K562 (cell line): ENCODE results near the gene C17orf114.
A peak's percentile ranks its signal among the peaks of the same experiment; 100 is the strongest.

Experiments
- ATAC-seq: fragments of 200-7000 bp; cut with Tn5 transposase; 3 replicates; pipeline ENCODE4 v1.9.1; 2020; ENCODE audit warnings: moderate library complexity
- BruUV-seq: library from RNA; stranded (reverse); fragments of 400-500 nt; replicated peaks from 2 replicates; lab custom pipeline; 2021; lab: Mats Ljungman, UMichigan
- CTCF ChIA-PET: fragments of 300-600 bp; formaldehyde crosslinking; extraction: SDS; loops from one replicate; lab custom pipeline; 2021; ENCODE audit warnings: low intra/inter-chr PET ratio; lab: Yijun Ruan, JAX
- POLR2A ChIA-PET: fragments of 300-600, 350-650 bp; sonication (Branson Sonifier 250); formaldehyde crosslinking; extraction: SDS; loops from one replicate; lab custom pipeline; 2021; ENCODE audit warnings: antibody characterized with exemption, inconsistent platforms; lab: Yijun Ruan, JAX
- DNase-seq, 4 experiments: peaks; one replicate each; pipeline versions ENCODE4 v3.0.0 to v3.0.0-alpha.2; 2011 to 2018; ENCODE audit warnings: low spot score in 3 of 4, mixed read lengths in 3 of 4; ENCODE audit errors: extremely low read depth in 1 of 4
- FAIRE-seq: peaks from 2 replicates; lab custom pipeline; 2011; peaks lifted over from hg19 to GRCh38; lab: Jason Lieb, UNC
- H2AFZ ChIP-seq: 2 replicates; pipeline ENCODE4 v1.6.0; 2011; ENCODE audit warnings: low read depth, low read length, control low read depth, inconsistent platforms
- H3K27ac ChIP-seq: fragments of 200-600 bp; 3 replicates; pipeline ENCODE4 v1.8.0; 2011; ENCODE audit warnings: low read depth, mild to moderate bottlenecking, control low read depth, inconsistent platforms, low read length, moderate library complexity, mixed read lengths; ENCODE audit errors: extremely low read depth
- H3K27me3 ChIP-seq, 2 experiments: fragments of 300-600 bp in 1 of 2; 2 replicates in 1 of 2; 3 replicates in 1 of 2; pipeline versions ENCODE4 v1.6.0 to v1.8.0; 2011; ENCODE audit warnings: inconsistent platforms in 2 of 2, low read length in 2 of 2, mild to moderate bottlenecking in 1 of 2, mixed read lengths in 1 of 2, moderate library complexity in 1 of 2; ENCODE audit not compliant: control insufficient read depth in 2 of 2, insufficient read depth in 2 of 2
- H3K36me3 ChIP-seq: fragments of 300-600 bp; 3 replicates; pipeline ENCODE4 v1.8.0; 2011; ENCODE audit warnings: mild to moderate bottlenecking, low read length, inconsistent platforms; ENCODE audit not compliant: control insufficient read depth, insufficient read depth
- H3K4me1 ChIP-seq, 2 experiments: fragments of 200-600 bp in 1 of 2; replicated peaks in 1 of 2; 2 replicates in 1 of 2; 3 replicates in 1 of 2; pipeline versions ENCODE4 v1.5.1 to v1.8.0; 2011; ENCODE audit warnings: inconsistent platforms in 2 of 2, low read length in 2 of 2, mild to moderate bottlenecking in 1 of 2, mixed read lengths in 1 of 2, moderate library complexity in 1 of 2; ENCODE audit not compliant: control insufficient read depth in 2 of 2, insufficient read depth in 2 of 2
- H3K4me2 ChIP-seq: 2 replicates; pipeline ENCODE4 v1.6.1; 2011; ENCODE audit warnings: low read length, control low read depth, inconsistent platforms, mixed read lengths; ENCODE audit not compliant: insufficient read depth
- H3K4me3 ChIP-seq: fragments of 200-600 bp; sonication (generic), shearing (Covaris generic); 2 replicates; pipeline ENCODE4 v1.5.1; 2016; ENCODE audit warnings: control low read depth, inconsistent platforms
- H3K79me2 ChIP-seq: fragments of 200-600 bp; 3 replicates; pipeline ENCODE4 v1.8.0; 2011; ENCODE audit warnings: low read length, inconsistent platforms; ENCODE audit not compliant: control insufficient read depth, insufficient read depth
- H3K9ac ChIP-seq, 2 experiments: 2 replicates each; pipeline versions ENCODE4 v1.6.0 to v1.6.1; 2011; ENCODE audit warnings: low read depth in 2 of 2, low read length in 2 of 2, control low read depth in 1 of 2, inconsistent platforms in 1 of 2, mild to moderate bottlenecking in 1 of 2, mixed read lengths in 1 of 2; ENCODE audit not compliant: insufficient read depth in 1 of 2
- H3K9me1 ChIP-seq: one replicate; pipeline ENCODE4 v1.6.0; 2011; ENCODE audit warnings: inconsistent platforms, mild to moderate bottlenecking, low read length, moderate library complexity; ENCODE audit not compliant: control insufficient read depth, insufficient read depth
- H3K9me3 ChIP-seq: replicated peaks from 2 replicates; pipeline ENCODE4 v1.5.1; 2011; ENCODE audit warnings: low read depth, low read length, inconsistent platforms; ENCODE audit not compliant: control insufficient read depth, insufficient read depth
- H4K20me1 ChIP-seq: replicated peaks from 2 replicates; pipeline ENCODE4 v1.6.1; 2011; ENCODE audit warnings: low read length, inconsistent platforms, mixed read lengths; ENCODE audit not compliant: control insufficient read depth, insufficient read depth
- BRD9 ChIP-seq: fragments of 450-650 bp; IDR thresholded peaks from 2 replicates; pipeline ENCODE4 v1.6.1; 2018; ENCODE audit warnings: low read depth; ENCODE audit not compliant: partially characterized antibody
- GABPB1 ChIP-seq: sonication (generic); formaldehyde crosslinking; IDR thresholded peaks from 2 replicates; pipeline ENCODE4 v1.8.0; 2022; ENCODE audit warnings: mild to moderate bottlenecking, missing genetic modification reagents
- NCOA1 ChIP-seq: fragments of 450-650 bp; IDR thresholded peaks from 2 replicates; pipeline ENCODE4 v1.6.1; 2016; ENCODE audit warnings: low read depth
- NFE2 ChIP-seq: IDR thresholded peaks from 2 replicates; pipeline ENCODE4 v1.6.1; 2014; ENCODE audit warnings: antibody characterized with exemption, low read depth
- NFE2L1 ChIP-seq: fragments of 450-650 bp; IDR thresholded peaks from 2 replicates; pipeline ENCODE4 v1.6.1; 2016; ENCODE audit warnings: missing genetic modification characterization, low read depth, mild to moderate bottlenecking, missing compliant biosample characterization, moderate library complexity, borderline replicate concordance
- NR1H2 ChIP-seq: sonication (generic); formaldehyde crosslinking; IDR thresholded peaks from 2 replicates; pipeline ENCODE4 v1.4.0; 2020; ENCODE audit warnings: mild to moderate bottlenecking, missing genetic modification reagents
- NR3C1 ChIP-seq: sonication (generic); formaldehyde crosslinking; IDR thresholded peaks from 2 replicates; pipeline ENCODE4 v1.8.1; 2022; ENCODE audit warnings: missing genetic modification reagents
- PML ChIP-seq: IDR thresholded peaks from 2 replicates; pipeline ENCODE4 v1.6.1; 2012; ENCODE audit warnings: low read length, inconsistent platforms
- PURB ChIP-seq: sonication (generic); formaldehyde crosslinking; IDR thresholded peaks from 2 replicates; pipeline ENCODE4 v1.9.0; 2021; ENCODE audit warnings: low read depth, mild to moderate bottlenecking, missing genetic modification reagents
- RUNX1 ChIP-seq: sonication (generic); IDR thresholded peaks from 2 replicates; pipeline ENCODE4 v1.6.1; 2016; ENCODE audit warnings: antibody characterized with exemption, low read depth
- TAL1 ChIP-seq: fragments of 450-650 bp; IDR thresholded peaks from 2 replicates; pipeline ENCODE4 v1.6.1; 2016; ENCODE audit warnings: mild to moderate bottlenecking
- ZC3H8 ChIP-seq: fragments of 450-650 bp; IDR thresholded peaks from 2 replicates; pipeline ENCODE4 v1.6.1; 2017
- ZNF41 ChIP-seq: fragments of 250-450 bp; sonication (Bioruptor Pico); conservative IDR thresholded peaks from 2 replicates; pipeline ENCODE4 v1.4.0; 2020; ENCODE audit warnings: mild to moderate bottlenecking
- WGBS: fragments of 100-300 bp; shearing (Covaris generic); methylation state at CpG from one replicate; pipeline ENCODE4 v1.1.6; 2016; ENCODE audit warnings: low coverage, mixed read lengths; ENCODE audit not compliant: insufficient coverage; ENCODE audit errors: missing lambda C conversion rate; 5-methylcytosine and 5-hydroxymethylcytosine counted together
- in situ Hi-C: fragments of 300-500 bp; cut with MboI; formaldehyde crosslinking; loops from 4 replicates; pipeline ENCODE4 v1.15.0; 2018; ENCODE audit warnings: inconsistent platforms, mixed read lengths
- intact Hi-C: fragments of 100-400 bp; cut with micrococcal nuclease; formaldehyde crosslinking; loops from 2 replicates; pipeline ENCODE4 v1.14.2; 2022
- TF ChIP-seq, protein P1 (sequence below): fragments of 450-650 bp; formaldehyde crosslinking; conservative IDR thresholded peaks from 2 replicates; pipeline ENCODE4 v1.4.0; 2022; ENCODE audit warnings: mild to moderate bottlenecking, missing genetic modification characterization
- TF ChIP-seq, protein P2 (sequence below): fragments of 250-450 bp; sonication (Bioruptor Pico); IDR thresholded peaks from 2 replicates; pipeline ENCODE4 v1.8.0; 2021; ENCODE audit warnings: borderline replicate concordance, mild to moderate bottlenecking, moderate library complexity; ENCODE audit not compliant: poor library complexity, severe bottlenecking

Gene C17orf114

DNA sequence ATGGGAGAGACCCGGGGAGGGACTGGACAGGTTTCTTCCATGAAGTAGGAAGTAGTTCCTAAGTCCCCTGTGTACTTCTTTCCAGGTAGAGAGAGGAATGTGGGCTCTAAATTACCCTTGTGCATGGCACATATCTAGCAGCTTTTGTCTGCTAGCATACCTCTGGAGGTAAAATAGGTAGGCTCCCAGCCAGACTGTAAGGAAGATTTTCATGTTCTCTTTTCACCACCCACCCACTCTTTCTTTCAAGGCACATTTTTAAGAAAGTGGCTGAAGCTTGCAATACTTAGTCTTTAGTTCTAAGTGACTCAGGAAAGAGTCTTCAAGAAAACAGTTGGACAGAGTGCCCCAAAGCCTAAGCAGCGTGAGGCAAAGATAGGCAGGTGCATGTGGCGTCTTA lies 40.2 kb upstream of the C17orf114 start (continued):
- TF ChIP-seq BRD9, result no peak
- TF ChIP-seq, protein P1, sequence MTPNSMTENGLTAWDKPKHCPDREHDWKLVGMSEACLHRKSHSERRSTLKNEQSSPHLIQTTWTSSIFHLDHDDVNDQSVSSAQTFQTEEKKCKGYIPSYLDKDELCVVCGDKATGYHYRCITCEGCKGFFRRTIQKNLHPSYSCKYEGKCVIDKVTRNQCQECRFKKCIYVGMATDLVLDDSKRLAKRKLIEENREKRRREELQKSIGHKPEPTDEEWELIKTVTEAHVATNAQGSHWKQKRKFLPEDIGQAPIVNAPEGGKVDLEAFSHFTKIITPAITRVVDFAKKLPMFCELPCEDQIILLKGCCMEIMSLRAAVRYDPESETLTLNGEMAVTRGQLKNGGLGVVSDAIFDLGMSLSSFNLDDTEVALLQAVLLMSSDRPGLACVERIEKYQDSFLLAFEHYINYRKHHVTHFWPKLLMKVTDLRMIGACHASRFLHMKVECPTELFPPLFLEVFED, result no peak

DNA sequence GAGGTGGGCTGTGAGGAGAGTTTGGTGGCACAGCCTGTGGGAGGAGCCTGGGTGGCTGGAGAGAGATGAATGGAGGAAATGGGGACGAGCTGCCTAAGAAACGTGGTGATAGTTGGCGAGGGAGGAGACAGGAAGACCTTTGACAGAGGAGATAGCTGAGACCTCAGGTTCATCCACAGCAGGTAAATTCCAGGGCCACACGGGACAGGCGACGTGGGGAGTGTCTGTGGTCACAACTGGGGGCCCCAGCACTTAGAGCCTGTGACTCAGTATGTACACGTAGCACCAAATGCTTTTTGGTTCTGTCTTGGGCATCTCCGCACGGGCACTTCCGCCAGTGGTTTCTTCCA lies 38.7 kb upstream of the C17orf114 start:
- ChIA-PET POLR2A (no interaction called here), CTCF (no interaction called here)
- H3K4me1 ChIP-seq, result peaks cover 41 to 48% of the 10 kb centered on the region in 2 experiments
- H3K27me3 ChIP-seq, result no peaks in the 10 kb centered on the region
- H3K79me2 ChIP-seq, result peaks cover 88% of the 10 kb centered on the region
- FAIRE-seq, result no peak
- no peaks in the 10 kb centered on the region for H4K20me1 ChIP-seq
- intact Hi-C loops (no loop called here), in situ Hi-C loops (no loop called here)
- ATAC-seq, result no peak
- H3K9me3 ChIP-seq, result no peaks in the 10 kb centered on the region
- no peak for DNase-seq
- peak overlapping the region; percentile 92 for H3K27ac ChIP-seq
- H3K4me3 ChIP-seq, result no peak overlapping the region
- no TSS peak for BruUV-seq
- H2AFZ ChIP-seq, result no peak overlapping the region
- 38% methylated on average over 10 of the region's 10 CpGs for WGBS
- TF ChIP-seq TAL1, result no peak
- no peak for TF ChIP-seq NR3C1 (CRISPR knock-in tag)
- no peak for TF ChIP-seq NFE2L1 (tag)
- TF ChIP-seq ZNF41 (CRISPR knock-in tag), result no peak
- no peak for TF ChIP-seq ZC3H8
- TF ChIP-seq, protein P2, sequence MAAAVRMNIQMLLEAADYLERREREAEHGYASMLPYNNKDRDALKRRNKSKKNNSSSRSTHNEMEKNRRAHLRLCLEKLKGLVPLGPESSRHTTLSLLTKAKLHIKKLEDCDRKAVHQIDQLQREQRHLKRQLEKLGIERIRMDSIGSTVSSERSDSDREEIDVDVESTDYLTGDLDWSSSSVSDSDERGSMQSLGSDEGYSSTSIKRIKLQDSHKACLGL (CRISPR knock-in tag), result no peak
- TF ChIP-seq PML, result no peak
- TF ChIP-seq NCOA1, result no peak
- TF ChIP-seq NFE2, result no peak
- TF ChIP-seq NR1H2, result no peak
- TF ChIP-seq GABPB1 (CRISPR knock-in tag), result no peak
- no peak for TF ChIP-seq PURB
- no peak for TF ChIP-seq RUNX1
- peak overlapping the region; percentile 27; the same call in 1 of the 2 replicates for H3K4me2 ChIP-seq
- peaks cover 39% of the 10 kb centered on the region for H3K36me3 ChIP-seq
- peak overlapping the region in 1 of 2 experiments; percentile 77; a peak in 1 of 4 replicates for H3K9ac ChIP-seq
- no peaks in the 10 kb centered on the region for H3K9me1 ChIP-seq
